Lower lobe of right lung (tissue), 2 donors: Measurements from ENCODE around the gene MACROD1. TPM values are rescaled to one million over a fixed set of nuclear protein-coding genes. Genes with fewer than 3 reads are reported as not detected.

Experiments
- ATAC-seq, 2 donors: fragments of 200-7000 bp; cut with Tn5 transposase; one replicate each; pipeline ENCODE4 v1.9.1; 2020 to 2022; ENCODE audit warnings: mild to moderate bottlenecking in 2 of 2, moderate library complexity in 2 of 2
- DNase-seq: peaks from one replicate; pipeline ENCODE4 v3.0.0-alpha.2; 2020
- H3K27ac ChIP-seq: fragments of 200-600 bp; one replicate; pipeline ENCODE4 v1.8.0; 2022
- H3K27me3 ChIP-seq: fragments of 200-600 bp; one replicate; pipeline ENCODE4 v1.8.0; 2022; ENCODE audit warnings: low read depth
- H3K36me3 ChIP-seq: fragments of 200-600 bp; one replicate; pipeline ENCODE4 v1.8.0; 2022; ENCODE audit warnings: mild to moderate bottlenecking
- H3K4me1 ChIP-seq: fragments of 200-600 bp; one replicate; pipeline ENCODE4 v1.8.0; 2022
- H3K4me3 ChIP-seq: fragments of 200-600 bp; one replicate; pipeline ENCODE4 v1.8.0; 2022; ENCODE audit warnings: mild to moderate bottlenecking
- H3K9me3 ChIP-seq: fragments of 200-600 bp; one replicate; pipeline ENCODE4 v1.8.0; 2022
- CTCF ChIP-seq: fragments of 200-600 bp; IDR thresholded peaks from one replicate; pipeline ENCODE4 v1.8.0; 2022; ENCODE audit warnings: antibody characterized with exemption, mild to moderate bottlenecking
- intact Hi-C: fragments of 100-400 bp; cut with DNase I; formaldehyde crosslinking; loops from one replicate; pipeline ENCODE4 v1.11.0; 2022
- total RNA-seq: library from RNA; stranded (reverse); fragmentation: NEBNext Ultra II Directional; extraction: Animal tissue kit (Norgen Biotek cat#: 25700); gene quantifications from one replicate; pipeline ENCODE4 v1.2.1, GENCODE V29; 2021
- donor health status: DM: no; HTN: yes; CAD: no; lungs with severe emphysema.

The MACROD1 gene
- total RNA-seq, 1 donor from 2014 or later = 15.0 TPM

- TF ChIP-seq CTCF = no peak
- intact Hi-C loops = no loop called here
- Histone ChIP-seq H3K4me1 (no peaks in the 10 kb centered on the region), H3K36me3 (no peaks in the 10 kb centered on the region), H3K9me3 (no peaks in the 10 kb centered on the region), H3K27me3 (peaks cover 4% of the 10 kb centered on the region), H3K27ac (no peak overlapping the region), H3K4me3 (no peak overlapping the region)
- ATAC-seq (no peak), DNase-seq (no peak)
Measured at GRCh38 chr11:64055077-64055476, 110.8 kb downstream of the MACROD1 start.

DNA sequence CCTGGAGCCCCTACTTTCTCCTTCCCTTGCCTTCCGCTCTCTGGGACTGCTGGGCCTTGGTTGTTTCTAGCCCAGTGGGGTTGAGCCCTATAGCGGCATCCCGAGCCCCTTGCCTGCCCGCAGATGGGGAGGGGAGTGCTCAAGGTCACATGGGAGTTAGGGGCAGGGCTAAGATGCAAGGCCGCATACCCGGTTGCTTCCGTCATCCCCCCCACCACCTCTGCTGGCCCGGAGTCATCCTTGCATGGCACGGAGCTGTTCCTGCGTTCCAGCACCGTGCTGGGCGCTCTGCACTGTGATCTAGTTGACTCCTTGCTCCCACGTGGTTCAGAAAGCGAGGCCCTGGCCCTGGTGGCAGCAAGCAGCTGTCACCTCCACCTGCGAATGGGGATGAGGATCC, 112.2 kb downstream of the MACROD1 start:
- no peaks in the 10 kb centered on the region for H3K4me1 ChIP-seq
- no peaks in the 10 kb centered on the region for H3K9me3 ChIP-seq
- H3K36me3 ChIP-seq = no peaks in the 10 kb centered on the region
- TF ChIP-seq CTCF = no peak
- intact Hi-C loops = no loop called here
- H3K27me3 ChIP-seq = no peaks in the 10 kb centered on the region
- DNase-seq (no peak), ATAC-seq (no peak)
- no peak overlapping the region for H3K27ac ChIP-seq
- no peak overlapping the region for H3K4me3 ChIP-seq

DNA sequence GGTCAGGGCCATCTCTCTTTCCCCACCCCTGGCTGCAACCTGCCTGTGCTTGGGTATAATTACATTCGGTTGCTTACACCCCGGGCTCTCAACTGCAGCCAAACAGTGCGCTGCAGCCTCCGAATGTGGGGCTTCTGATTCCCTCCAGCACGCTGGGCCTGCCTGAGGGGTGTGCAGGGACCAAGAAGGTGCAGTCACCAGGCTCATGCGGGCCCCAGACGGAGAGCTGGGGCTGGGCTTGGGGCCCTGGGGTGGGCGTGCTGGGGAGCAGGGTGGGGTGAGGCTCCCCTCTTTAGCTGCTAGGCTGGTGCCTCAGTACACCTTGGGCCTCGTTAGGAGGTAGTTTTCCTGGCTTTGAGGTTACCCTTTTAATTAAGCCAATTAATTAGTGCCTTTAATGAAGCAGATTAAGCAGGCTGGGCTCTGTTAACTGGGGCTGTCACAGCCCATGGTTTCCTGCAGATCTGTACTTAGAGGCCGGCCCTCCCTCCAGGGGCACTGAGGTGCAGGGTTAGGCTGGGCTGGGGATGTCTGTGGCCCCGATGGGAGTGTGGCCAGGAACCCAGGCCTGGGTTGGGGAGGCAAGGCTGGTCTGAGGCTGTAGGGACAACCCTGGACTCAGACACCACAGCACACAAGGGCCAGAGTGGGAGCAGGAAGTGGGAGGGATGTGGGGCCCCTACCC, 112.8 kb downstream of the MACROD1 start:
- no peak overlapping the region for H3K4me3 ChIP-seq
- H3K27me3 ChIP-seq = no peaks in the 10 kb centered on the region
- no peaks in the 10 kb centered on the region for H3K36me3 ChIP-seq
- H3K27ac ChIP-seq = no peak overlapping the region
- intact Hi-C loops = no loop called here
- TF ChIP-seq CTCF = no peak
- no peak for DNase-seq
- H3K9me3 ChIP-seq = no peaks in the 10 kb centered on the region
- H3K4me1 ChIP-seq = no peaks in the 10 kb centered on the region
- no peak for ATAC-seq

DNA sequence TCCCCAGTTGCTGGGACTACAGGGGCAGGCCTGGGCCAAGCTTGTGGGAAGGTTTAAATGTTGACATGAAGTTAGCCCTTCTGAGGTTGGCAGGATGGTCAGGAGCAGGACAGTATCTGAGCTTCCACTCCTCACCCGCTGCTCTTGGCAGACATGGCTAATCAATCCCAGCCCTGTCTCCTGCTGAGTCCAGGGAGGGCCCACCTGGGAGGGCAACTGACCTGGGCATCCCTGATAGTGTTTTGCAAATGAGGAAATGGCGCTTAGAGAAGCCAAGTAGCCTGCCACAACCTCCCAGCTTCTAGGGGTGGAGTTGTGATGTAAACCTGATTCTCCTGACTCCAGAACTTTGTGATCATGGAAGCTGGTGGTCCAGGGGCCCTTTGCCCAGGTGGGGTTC, 113.5 kb downstream of the MACROD1 start:
- DNase-seq (no peak), ATAC-seq (no peak)
- intact Hi-C loops = no loop called here
- no peak for TF ChIP-seq CTCF
- no peak overlapping the region for H3K27ac ChIP-seq
- no peaks in the 10 kb centered on the region for H3K27me3 ChIP-seq
- no peaks in the 10 kb centered on the region for H3K4me1 ChIP-seq
- H3K9me3 ChIP-seq = no peaks in the 10 kb centered on the region
- no peak overlapping the region for H3K4me3 ChIP-seq
- no peaks in the 10 kb centered on the region for H3K36me3 ChIP-seq

- intact Hi-C loops = no loop called here
- TF ChIP-seq CTCF = no peak
- H3K4me1 ChIP-seq = no peaks in the 10 kb centered on the region
- no peaks in the 10 kb centered on the region for H3K36me3 ChIP-seq
- H3K4me3 ChIP-seq = no peak overlapping the region
- no peaks in the 10 kb centered on the region for H3K9me3 ChIP-seq
- DNase-seq (no peak), ATAC-seq (no peak)
- no peak overlapping the region for H3K27ac ChIP-seq
- H3K27me3 ChIP-seq = no peaks in the 10 kb centered on the region
Measured at GRCh38 chr11:64051297-64051696, 114.6 kb downstream of the MACROD1 start.
